NB4 (cell line): ENCODE results near the gene GCK.
A peak's percentile ranks its signal among the peaks of the same experiment; 100 is the strongest.

Experiments used
- DNase-seq: peaks from one replicate; pipeline ENCODE4 v3.0.0; 2010; ENCODE audit warnings: low read depth
- H3K4me3 ChIP-seq: one replicate; pipeline ENCODE4 v1.5.1; 2011; ENCODE audit warnings: mild to moderate bottlenecking, low read depth, low read length, moderate library complexity
- MYC ChIP-seq: IDR thresholded peaks from 2 replicates; pipeline ENCODE4 v1.6.1; 2011; ENCODE audit warnings: low read depth, low read length
- POLR2A ChIP-seq: IDR thresholded peaks from 2 replicates; pipeline ENCODE4 v1.6.1; 2011; ENCODE audit warnings: mild to moderate bottlenecking; ENCODE audit not compliant: insufficient read length; ENCODE audit errors: extremely low read depth
- TF ChIP-seq, protein P1 (sequence below): IDR thresholded peaks from 2 replicates; pipeline ENCODE4 v1.6.1; 2011; ENCODE audit warnings: low read depth, low read length
- TF ChIP-seq, protein P2 (sequence below): IDR thresholded peaks from one replicate; pipeline ENCODE4 v1.5.1; 2012; ENCODE audit warnings: low read depth, low read length

Gene GCK

DNA sequence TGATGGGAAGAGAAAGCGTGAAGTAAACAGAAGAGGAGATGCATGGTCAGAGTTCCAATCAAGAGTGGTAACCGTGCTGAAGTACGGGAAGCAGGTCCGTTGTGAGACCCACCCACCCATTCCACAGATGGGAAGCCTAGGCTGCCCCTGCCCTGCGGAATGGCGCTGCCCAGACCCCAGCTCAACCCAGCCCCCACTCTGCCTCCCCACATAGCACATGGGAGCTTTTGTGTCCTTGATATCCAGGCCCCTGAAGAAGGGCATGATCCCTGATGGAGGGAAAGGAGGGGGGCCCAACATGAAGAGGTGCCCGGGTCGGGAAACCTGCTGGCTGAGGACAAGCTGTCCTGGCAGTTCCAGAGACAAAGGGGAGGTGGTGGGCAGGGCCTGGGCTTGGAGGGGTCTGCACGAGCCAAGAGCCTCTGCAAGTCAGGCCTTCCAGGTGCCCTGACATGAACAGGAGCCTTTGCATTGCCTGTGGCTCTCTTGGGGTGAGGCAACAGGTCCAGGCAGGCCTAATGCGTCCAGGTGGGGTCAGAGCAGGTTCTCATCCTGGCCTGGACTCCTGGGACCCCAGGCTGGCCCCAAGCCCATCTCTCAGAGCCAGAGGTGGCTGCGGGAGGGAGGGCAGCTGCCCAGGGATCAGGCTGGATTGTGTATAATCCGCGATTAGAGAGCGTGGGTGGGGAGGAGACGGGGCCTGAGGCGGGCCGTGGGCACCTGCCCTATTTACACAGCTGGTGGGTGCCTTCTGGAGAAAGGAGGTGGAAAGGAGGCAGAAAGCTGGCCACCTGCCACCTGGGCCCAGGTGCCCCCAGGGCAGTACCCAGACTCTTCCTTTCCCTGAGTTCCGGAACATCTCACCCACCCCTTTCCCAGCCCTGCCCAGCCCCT, 35.1 kb upstream of the GCK start:
- H3K4me3 ChIP-seq, result no peak overlapping the region
- TF ChIP-seq POLR2A (no peak), MYC (no peak)
- TF ChIP-seq, protein P1, sequence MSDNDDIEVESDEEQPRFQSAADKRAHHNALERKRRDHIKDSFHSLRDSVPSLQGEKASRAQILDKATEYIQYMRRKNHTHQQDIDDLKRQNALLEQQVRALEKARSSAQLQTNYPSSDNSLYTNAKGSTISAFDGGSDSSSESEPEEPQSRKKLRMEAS, result no peak
- TF ChIP-seq, protein P2, sequence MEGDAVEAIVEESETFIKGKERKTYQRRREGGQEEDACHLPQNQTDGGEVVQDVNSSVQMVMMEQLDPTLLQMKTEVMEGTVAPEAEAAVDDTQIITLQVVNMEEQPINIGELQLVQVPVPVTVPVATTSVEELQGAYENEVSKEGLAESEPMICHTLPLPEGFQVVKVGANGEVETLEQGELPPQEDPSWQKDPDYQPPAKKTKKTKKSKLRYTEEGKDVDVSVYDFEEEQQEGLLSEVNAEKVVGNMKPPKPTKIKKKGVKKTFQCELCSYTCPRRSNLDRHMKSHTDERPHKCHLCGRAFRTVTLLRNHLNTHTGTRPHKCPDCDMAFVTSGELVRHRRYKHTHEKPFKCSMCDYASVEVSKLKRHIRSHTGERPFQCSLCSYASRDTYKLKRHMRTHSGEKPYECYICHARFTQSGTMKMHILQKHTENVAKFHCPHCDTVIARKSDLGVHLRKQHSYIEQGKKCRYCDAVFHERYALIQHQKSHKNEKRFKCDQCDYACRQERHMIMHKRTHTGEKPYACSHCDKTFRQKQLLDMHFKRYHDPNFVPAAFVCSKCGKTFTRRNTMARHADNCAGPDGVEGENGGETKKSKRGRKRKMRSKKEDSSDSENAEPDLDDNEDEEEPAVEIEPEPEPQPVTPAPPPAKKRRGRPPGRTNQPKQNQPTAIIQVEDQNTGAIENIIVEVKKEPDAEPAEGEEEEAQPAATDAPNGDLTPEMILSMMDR, result no peak
- DNase-seq, result no peak

DNA sequence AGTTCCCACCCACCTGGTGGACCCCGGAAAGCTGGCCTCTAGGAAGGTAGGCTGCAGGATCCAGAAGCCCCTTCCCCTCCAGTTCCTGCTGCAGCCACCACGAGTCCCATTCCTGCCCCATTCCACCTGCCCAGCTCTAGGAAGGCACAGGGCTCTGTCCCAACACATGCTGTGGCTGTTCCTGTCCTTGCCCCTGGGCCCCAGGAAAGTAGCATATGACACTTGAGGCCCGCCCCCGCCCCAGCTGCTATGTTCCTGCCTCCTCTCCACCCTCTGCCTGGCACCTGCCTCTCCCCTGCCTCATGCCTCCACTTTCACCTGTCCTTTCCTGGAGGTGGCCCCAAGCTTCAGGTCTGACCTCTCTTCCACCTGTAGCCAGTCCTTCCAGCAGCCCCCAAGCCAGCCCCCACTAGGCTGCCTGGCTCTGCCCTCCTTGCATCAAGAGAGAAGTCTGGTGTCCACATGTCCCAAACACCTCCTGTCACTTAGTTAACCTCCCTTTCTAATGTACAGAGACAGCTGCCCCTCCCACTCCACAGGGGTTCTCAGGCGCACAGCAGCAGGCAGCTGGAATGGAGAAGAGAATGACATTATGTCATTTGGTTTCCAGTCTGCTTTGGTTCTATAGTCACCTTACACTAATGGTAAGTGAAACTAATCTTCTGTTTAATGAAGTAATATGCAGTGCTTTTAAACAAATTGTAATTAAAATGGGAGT, 34.3 kb upstream of the GCK start:
- DNase-seq, result peak; percentile 51
- no peak overlapping the region for H3K4me3 ChIP-seq
- TF ChIP-seq, protein P2, result no peak
- TF ChIP-seq, protein P1, result 0 out of 2 replicates have a peak, but pooled peaks have one; percentile 19

DNA sequence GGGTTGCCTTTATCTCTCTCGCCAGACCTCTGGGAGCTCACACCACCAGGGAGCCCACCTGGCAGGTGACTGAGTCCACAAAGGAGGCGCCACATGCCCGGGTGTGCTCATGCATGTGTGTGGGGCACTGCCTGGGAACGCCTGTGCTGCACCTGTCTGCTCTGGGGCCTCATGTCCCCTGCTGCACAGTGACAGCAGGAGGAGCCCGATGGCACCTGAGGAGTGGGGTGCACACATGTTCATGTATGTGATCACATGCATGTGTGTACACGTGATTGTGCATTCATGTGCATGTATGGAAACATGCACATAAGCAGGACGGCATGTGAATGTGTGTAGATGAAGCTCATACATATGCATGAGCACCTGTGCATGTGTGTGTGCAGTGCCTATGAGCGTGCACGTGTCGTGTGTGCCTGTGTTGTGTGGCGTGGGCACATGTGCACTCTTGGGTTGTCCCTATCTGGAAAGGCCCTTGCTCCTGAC, 33.6 kb upstream of the GCK start:
- no peak overlapping the region for H3K4me3 ChIP-seq
- no peak for TF ChIP-seq MYC
- TF ChIP-seq, protein P1, result no peak
- TF ChIP-seq, protein P2, result no peak
- TF ChIP-seq POLR2A, result no peak
- DNase-seq, result no peak

DNA sequence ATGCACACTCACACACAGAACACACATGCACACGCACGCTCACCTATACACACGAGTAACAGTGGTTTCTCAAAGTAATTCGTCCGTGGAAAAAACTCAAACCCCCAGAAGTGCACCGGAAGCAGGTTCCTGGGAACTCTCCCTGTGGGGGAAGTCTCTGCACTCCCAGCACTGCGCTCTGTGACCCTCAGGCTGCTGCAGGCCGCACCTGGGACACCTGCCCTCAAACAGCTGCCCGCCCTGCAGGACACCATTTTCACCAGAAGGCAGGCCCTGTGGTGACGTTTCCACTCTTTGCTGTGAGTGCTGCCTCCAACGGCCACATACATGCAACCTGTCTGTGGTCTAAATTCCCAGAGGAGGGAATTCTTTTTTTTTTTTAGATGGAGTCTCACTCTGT, 32.8 kb upstream of the GCK start:
- no peak for DNase-seq
- no peak overlapping the region for H3K4me3 ChIP-seq
- TF ChIP-seq POLR2A (no peak), MYC (no peak)
- TF ChIP-seq, protein P2, result no peak
- TF ChIP-seq, protein P1, result no peak

DNA sequence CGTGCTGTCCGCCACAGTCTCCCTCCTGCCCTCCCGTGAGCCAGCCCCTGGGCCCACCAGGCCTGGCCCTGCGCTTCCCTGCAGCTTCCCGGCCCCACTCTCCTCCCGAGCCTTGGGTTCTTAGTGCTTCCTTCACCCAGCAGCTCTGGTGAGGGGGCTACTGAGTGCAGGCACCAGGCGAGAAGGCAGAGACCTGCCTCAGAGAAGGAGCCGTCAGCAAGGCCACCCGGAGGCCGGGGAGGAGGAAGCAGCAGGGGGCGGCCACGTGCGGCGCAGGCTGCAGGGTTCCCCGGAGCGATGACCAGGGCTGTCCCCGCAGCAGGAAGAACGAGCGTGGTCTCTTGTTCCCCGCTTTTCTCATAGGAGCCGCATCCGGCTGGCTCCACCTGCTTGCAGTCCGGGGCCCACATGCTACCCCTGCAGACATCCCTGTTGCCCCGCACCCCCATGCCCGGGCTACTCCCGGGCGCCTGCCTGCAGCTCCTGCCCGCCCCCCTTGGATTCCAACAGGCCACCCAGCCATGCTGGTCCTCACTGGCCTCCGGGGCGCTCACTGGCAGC, 32.1 kb upstream of the GCK start:
- no peak for DNase-seq
- TF ChIP-seq, protein P2, result no peak
- no peak for TF ChIP-seq POLR2A
- TF ChIP-seq, protein P1, result no peak
- TF ChIP-seq MYC, result no peak
- H3K4me3 ChIP-seq, result no peak overlapping the region
